GM18873 (cell line): ENCODE measurements around the gene ABCG4.
A peak's percentile ranks its signal among the peaks of the same experiment; 100 is the strongest.
"Not testable (repeated sequence)": the region's sequence is repeated elsewhere in the genome, so short reads cannot be mapped to it uniquely, and the experiment has no call there.

Source experiments
- ATAC-seq: cut with Tn5 transposase; IDR thresholded peaks from one replicate; pipeline ENCODE4 v1.9.1; 2021; ENCODE audit warnings: mild to moderate bottlenecking, moderate library complexity, moderate number of reproducible peaks; ENCODE audit not compliant: unreplicated experiment, low FRiP score

Gene ABCG4

DNA sequence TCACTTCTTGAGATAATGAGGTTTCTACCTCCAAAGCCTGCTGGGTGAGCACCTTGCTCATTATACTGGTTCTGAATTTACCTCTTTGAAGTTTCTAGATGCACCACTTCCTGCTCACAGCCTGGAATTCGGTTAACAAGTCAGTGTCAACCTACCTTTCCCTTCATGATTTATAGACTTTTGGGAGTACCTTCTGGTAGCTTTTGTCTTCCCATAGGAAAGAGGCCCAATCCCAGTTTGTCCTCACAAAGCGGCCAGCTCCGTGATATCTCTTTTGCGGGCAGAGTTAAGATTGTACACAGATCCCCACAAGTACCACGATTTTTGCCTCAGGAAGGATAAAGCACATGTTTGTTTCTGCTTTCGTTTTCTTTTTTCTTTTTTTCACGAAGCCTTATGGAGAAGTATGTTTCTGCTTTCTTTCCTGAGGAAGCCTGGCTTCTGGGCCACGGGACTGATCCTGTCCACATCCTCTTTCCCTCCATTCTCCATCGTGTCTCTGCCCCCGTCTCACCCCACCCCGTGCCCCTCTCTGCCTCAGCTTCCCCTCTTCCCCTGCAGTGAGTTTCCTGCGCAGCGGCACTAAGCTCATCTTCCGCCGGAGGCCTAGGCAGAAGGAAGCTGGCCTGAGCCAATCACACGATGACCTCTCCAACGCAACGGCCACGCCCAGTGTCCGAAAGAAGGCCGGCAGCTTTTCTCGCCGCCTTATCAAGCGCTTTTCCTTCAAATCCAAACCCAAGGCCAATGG is 33.2 kb upstream of the ABCG4 start:
- ATAC-seq = no peak

DNA sequence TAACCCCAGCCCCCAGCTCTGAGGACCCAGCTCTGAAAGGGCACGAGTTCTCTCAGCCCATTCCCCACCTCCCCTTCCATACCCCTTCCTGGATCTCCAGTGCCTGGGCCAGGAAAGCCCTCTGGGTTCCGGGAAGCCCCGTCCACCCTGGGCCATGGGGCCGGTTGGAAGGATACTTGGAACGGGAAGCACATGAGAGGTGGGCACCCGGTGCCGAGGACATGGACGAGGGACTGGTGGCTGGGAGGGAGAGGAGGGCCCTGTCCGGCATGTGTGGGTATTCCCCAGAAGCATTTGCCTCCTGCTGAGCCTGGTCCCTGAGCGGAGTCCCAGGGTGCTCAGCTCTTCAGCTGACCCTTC is 32.6 kb upstream of the ABCG4 start:
- no peak for ATAC-seq

- no peak for ATAC-seq
Observed at GRCh38 chr11:119116601-119117000, 32.3 kb upstream of the ABCG4 start.

- ATAC-seq = no peak
Observed at GRCh38 chr11:119117004-119117706, 31.7 kb upstream of the ABCG4 start.

- ATAC-seq = no peak
Observed at GRCh38 chr11:119118227-119118626, 30.6 kb upstream of the ABCG4 start.

GRCh38 chr11:119118946-119119345 is 29.9 kb upstream of the ABCG4 start:
- no peak for ATAC-seq

DNA sequence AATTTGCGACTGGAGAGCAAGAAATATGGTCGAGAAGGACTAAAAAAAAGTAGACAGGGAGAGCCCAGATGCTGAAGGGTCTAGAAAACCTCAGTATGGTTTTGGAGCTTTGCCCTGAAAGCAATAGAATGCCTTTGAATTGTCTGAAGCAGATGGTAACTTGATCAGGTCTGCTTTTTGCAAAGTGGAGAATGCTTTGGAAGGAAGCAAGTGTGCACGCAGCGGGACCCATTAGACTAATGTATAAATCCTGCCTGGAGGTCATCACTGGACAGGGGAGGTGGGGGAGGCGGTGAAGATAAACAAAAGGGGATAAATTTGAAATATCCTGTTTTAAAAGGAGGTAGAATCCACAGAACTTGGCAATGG is 28.2 kb upstream of the ABCG4 start:
- no peak for ATAC-seq

- ATAC-seq = peak; percentile 93
Observed at GRCh38 chr11:119121008-119121810, 27.6 kb upstream of the ABCG4 start, which contains the start of gene HINFP. Gene HINFP (plus strand): TSS chr11:119121580. CDS start chr11:119126945, 5,365 bp downstream.

GRCh38 chr11:119121811-119122124 is 27.1 kb upstream of the ABCG4 start:
- ATAC-seq = no peak

- no peak for ATAC-seq
Observed at GRCh38 chr11:119125821-119126220, 23.0 kb upstream of the ABCG4 start.

DNA sequence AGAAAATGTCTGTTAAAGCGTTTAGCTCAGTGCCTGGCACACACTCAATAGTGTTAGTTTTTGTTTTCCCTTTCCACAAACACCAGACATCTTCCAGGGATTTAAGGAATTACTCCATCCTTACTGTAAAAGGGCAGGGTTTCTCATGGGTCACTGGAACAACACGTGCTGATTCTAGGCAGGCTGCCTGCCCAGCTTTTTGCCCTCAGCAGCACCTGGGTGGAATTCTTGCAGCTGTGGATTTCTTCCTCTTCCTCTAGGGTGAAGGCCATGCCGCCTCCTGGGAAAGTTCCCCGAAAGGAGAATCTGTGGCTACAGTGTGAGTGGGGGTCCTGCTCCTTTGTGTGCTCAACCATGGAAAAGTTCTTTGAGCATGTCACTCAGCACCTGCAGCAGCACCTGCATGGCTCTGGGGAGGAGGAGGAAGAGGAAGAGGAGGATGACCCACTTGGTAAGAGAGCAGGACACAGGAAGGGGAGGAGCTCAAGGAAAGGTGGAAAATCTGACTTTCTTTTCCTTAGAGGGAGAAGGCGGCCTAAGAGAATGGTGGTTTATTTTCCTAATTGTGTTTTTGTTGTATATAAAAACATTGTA is 22.1 kb upstream of the ABCG4 start:
- ATAC-seq = no peak

- no peak for ATAC-seq
Observed at GRCh38 chr11:119130662-119131061, 18.2 kb upstream of the ABCG4 start.

DNA sequence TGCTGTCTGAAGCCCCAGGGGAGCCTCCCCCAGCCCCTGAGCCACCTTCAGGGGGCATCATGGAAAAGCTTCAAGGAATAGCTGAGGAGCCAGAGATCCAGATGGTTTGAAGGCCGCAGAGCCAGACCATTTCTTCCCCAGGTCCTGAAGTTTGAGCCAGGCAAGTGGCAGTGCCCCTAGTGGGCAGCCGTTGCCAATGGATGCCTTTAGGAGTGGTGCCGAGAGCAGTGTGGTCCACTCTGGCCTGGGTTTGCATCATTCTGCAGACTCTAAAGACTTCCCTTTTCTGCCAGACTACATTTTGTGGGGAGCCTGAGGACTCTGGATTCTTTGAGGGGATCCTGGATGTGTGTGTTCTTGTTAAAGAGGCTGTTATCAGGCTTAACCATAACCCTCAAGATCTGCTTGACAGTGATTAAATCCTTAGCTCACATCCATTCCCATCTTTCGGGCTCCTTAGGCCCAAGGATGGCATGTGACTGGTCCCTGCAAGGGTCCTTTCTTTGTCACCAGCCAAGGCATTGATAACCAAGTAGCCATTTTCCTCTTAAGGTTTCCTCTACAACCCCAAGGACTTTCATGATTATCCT is 14.4 kb upstream of the ABCG4 start:
- ATAC-seq = no peak

DNA sequence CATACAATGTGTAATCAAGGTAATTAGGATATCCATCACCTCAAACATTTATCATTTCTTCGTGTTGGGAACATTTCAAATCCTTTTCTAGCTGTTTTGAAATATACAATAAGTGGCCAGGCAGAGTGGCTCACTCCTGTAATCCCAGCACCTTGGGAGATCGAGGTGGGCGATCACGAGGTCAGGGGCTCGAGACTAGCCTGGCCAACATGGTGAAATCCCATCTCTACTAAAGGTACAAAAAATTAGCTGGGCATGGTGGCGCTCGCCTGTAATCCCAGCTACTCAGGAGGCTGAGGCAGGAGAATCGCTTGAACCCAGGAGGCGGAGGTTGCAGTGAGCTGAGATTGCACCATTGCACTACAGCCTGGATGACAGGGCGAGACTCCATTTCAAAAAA is 9.6 kb upstream of the ABCG4 start:
- not testable (repeated sequence) for ATAC-seq

DNA sequence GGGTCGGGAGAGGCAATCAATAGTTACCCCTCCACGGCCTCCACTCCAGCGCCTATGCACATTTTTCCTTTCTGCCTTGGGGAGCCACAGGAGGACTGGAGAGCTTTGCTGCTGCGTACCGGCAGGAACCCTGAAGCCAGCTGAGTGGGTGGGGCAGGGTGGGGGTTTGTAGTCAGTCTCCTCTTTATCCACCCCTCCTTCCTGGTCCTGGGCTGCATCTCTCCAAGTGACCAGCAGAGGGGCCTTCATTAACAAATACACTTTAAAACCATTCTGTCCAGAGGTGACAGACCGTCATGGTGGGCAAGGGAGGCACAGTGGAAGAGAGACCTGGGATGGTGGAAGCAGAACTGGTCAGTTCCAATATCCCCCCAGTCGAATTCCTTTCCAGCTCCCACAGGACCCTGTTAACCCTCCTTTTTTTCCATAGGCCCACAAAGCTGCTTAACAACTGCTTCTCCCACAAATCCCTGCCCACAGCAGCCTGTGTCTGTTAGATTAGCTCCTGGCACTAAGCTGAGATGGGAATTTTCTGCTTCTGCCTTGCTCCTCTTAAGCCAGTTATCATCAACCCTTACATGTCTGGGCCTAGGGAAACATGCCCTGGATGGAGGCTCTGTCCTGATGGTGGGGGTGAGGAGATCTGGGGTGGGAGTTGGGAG is 3.9 kb upstream of the ABCG4 start:
- no peak for ATAC-seq

- ATAC-seq = no peak
Observed at GRCh38 chr11:119145551-119145950, 3.3 kb upstream of the ABCG4 start.

DNA sequence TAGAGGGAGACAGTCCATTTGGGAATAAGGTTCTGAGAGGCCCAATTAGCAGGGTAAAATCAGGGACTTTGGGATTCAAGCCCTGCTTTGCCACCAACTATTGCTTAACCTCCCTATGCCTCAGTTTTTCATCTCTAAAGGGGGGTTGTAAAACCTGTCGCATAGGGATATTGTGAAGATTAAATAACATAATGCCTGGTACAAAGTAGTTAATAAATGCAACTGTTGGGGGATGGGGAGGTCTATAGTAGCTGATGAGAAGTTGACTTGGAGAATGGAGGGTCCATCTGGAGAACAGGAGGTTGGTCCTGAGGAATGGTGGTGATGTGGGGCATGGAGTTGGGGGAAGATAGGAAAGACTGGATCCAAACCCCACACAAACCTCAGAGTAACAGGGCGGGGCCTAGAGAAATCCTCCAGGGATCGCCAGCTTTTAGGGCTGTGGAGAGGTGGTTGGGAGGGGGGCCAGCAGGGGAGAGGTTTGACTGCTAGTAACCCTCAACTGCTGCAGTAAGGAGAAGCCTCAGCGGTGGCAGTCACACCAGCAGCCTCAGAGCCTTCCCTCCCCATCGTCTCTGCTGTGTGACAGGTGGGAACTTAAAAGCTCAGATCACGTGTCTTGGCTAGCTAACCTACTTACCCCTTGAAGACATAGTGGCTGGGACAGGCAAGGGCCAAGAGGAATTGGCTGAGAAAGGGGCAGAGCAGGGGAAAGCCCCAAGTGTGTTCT is 1.1 kb upstream of the ABCG4 start:
- no peak for ATAC-seq

GRCh38 chr11:119148720-119149017 is 183 bp upstream of the ABCG4 start:
- no peak for ATAC-seq

- ATAC-seq = no peak
Observed at GRCh38 chr11:119149786-119150275, 979 bp downstream of the ABCG4 start.

DNA sequence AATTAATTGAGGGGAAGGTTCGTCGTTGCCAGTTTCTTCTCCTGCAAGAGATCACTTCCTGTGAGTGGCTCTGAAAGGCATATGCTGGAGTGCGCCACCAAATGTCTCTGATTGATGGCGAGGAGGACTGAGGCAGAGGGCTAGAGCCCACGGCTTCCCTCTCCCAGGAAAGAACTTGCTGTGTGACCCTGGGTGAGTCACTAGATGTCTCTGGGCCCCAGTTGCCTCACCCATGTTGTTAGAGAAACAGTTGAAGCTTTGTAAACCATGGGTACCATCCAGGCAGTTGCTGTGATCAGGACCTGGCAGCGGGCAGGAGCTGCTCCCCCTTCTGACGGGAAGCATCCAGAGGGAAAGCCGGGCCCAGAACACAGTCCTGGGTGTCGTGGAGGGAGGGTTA is 3.2 kb downstream of the ABCG4 start:
- ATAC-seq = no peak
